Stomach (tissue), 9 donors: ENCODE measurements around the gene SNCB. TPM values are rescaled to one million over a fixed set of nuclear protein-coding genes. Genes with fewer than 3 reads are reported as not detected.

ENCODE experiments used
- DNase-seq, 2 donors: peaks; one replicate each; pipeline versions ENCODE4 v3.0.0 to v3.0.0-alpha.2; 2013 to 2019
- H3K27ac ChIP-seq, 5 donors: fragments of 200-600 bp in 4 of 5; sonication (generic) in 4 of 5; one replicate each; pipeline ENCODE4 v1.5.1; 2013 to 2019; ENCODE audit warnings: mild to moderate bottlenecking in 1 of 5, moderate library complexity in 1 of 5
- H3K27me3 ChIP-seq, 3 donors: fragments of 200-600 bp; sonication (generic); one replicate each; pipeline ENCODE4 v1.5.1; 2017 to 2019; ENCODE audit warnings: mixed run types in 1 of 3
- H3K36me3 ChIP-seq, 4 donors: fragments of 200-600 bp; sonication (generic); 1 replicate in 3 of 4; 2 replicates in 1 of 4; pipeline ENCODE4 v1.5.1; 2016 to 2019
- H3K4me1 ChIP-seq, 4 donors: fragments of 200-600 bp; sonication (generic); one replicate each; pipeline ENCODE4 v1.5.1; 2016 to 2019
- H3K4me3 ChIP-seq, 4 donors: fragments of 200-600 bp; sonication (generic) in 3 of 4; one replicate each; pipeline ENCODE4 v1.5.1; 2016 to 2019; ENCODE audit warnings: mild to moderate bottlenecking in 1 of 4
- H3K9me3 ChIP-seq, 4 donors: fragments of 200-600 bp; sonication (generic); one replicate each; pipeline ENCODE4 v1.5.1; 2016 to 2019
- CTCF ChIP-seq, 7 experiments: fragments of 450-650 bp in 4 of 7; fragments of 200-600 bp in 3 of 7; sonication (generic) in 3 of 7; IDR thresholded peaks; one replicate each; pipeline ENCODE4 v1.5.1; 2016 to 2019; ENCODE audit warnings: antibody characterized with exemption in 7 of 7, control low read depth in 2 of 7, mild to moderate bottlenecking in 1 of 7
- EP300 ChIP-seq: sonication (generic); formaldehyde crosslinking; IDR thresholded peaks from one replicate; pipeline ENCODE4 v1.6.1; 2017; ENCODE audit warnings: antibody characterized with exemption
- POLR2A ChIP-seq, 4 donors: fragments of 450-650 bp; IDR thresholded peaks; one replicate each; pipeline ENCODE4 v1.6.1; 2016; ENCODE audit warnings: antibody characterized with exemption in 4 of 4, control low read depth in 2 of 4, mild to moderate bottlenecking in 1 of 4, moderate library complexity in 1 of 4
- POLR2AphosphoS5 ChIP-seq, 3 donors: sonication (generic); formaldehyde crosslinking; IDR thresholded peaks; one replicate each; pipeline ENCODE4 v1.6.1; 2016; ENCODE audit warnings: antibody characterized with exemption in 3 of 3
- WGBS, 5 donors: extraction: QIAGEN DNeasy Blood & Tissue Kit in 3 of 5; methylation state at CpG; one replicate each; pipeline versions ENCODE4 v1.1.5 to v1.1.7; 2013 to 2018; 5-methylcytosine and 5-hydroxymethylcytosine counted together
- intact Hi-C: fragments of 100-400 bp; cut with DNase I; formaldehyde crosslinking; loops from one replicate; pipeline ENCODE4 v1.15.1; 2023; ENCODE audit warnings: low total_unique reads
- polyA plus RNA-seq, 3 donors: library from polyadenylated mRNA; stranded (reverse); fragments of 200-250 nt; gene quantifications; one replicate each; pipeline ENCODE4 v1.2.3, GENCODE V29; 2013
- total RNA-seq, 5 donors: library from RNA; depleted of rRNA; stranded (reverse); fragments of >200 nt; gene quantifications; one replicate each; pipeline versions ENCODE4 v1.1.0 to v1.2.3, GENCODE V29; 2014 to 2016
- donor health status: healthy with polysubstance abuse.
- donor health status: Bipolar disorder and iron deficiency.
- donor health status: healthy.

Gene SNCB
- total and polyA plus RNA-seq, 8 donors = not detected

- Histone ChIP-seq H3K36me3 (no peaks in the 10 kb centered on the region), H3K27ac (no peak overlapping the region), H3K27me3 (peaks cover 11 to 97% (median 73%) of the 10 kb centered on the region in 3 donors), H3K4me3 (no peak overlapping the region), H3K4me1 (peaks cover 13 to 22% (median 20%) of the 10 kb centered on the region in 4 donors), H3K9me3 (no peaks in the 10 kb centered on the region)
- no peak for TF ChIP-seq POLR2AphosphoS5 (IDR thresholded peaks at IDR 0.05)
- TF ChIP-seq CTCF (IDR thresholded peaks at IDR 0.05) = no peak
- TF ChIP-seq EP300 = no peak
- TF ChIP-seq POLR2A (IDR thresholded peaks at IDR 0.05) = no peak
- intact Hi-C loops = no loop called here
- WGBS, 5 donors = 61 to 76% (median 69%) methylated on average over 7 of the region's 7 CpGs
- no peak for DNase-seq
These were observed 1.3 kb upstream of the SNCB start for GRCh38 chr5:176631383-176632200.

GRCh38 chr5:176630681-176631222 lies 418 bp upstream of the SNCB start:
- no peak for DNase-seq
- WGBS, 5 donors = 6 to 9% (median 7%) methylated on average over 20 of the region's 20 CpGs
- Histone ChIP-seq H3K36me3 (no peaks in the 10 kb centered on the region), H3K9me3 (no peaks in the 10 kb centered on the region), H3K4me3 (peak overlapping the region; percentile 31 to 48 (median 36)), H3K27ac (no peak overlapping the region), H3K27me3 (peaks cover 11 to 97% (median 79%) of the 10 kb centered on the region in 3 donors), H3K4me1 (peaks cover 13 to 23% (median 20%) of the 10 kb centered on the region in 4 donors)
- TF ChIP-seq EP300 = no peak
- TF ChIP-seq CTCF (IDR thresholded peaks at IDR 0.05) = no peak
- no peak for TF ChIP-seq POLR2AphosphoS5 (IDR thresholded peaks at IDR 0.05)
- no peak for TF ChIP-seq POLR2A (IDR thresholded peaks at IDR 0.05)
- intact Hi-C loops = no loop called here

- no peak for DNase-seq
- no peak for TF ChIP-seq POLR2A (IDR thresholded peaks at IDR 0.05)
- H3K27me3 ChIP-seq = peaks cover 11 to 99% (median 81%) of the 10 kb centered on the region in 3 donors
- 3 to 12% (median 7%) methylated on average over 22 to 34 of the region's 34 CpGs for WGBS, 5 donors
- peak overlapping the region in 1 of 4 donors; percentile 48 for H3K4me3 ChIP-seq
- no peak overlapping the region for H3K27ac ChIP-seq
- intact Hi-C loops = no loop called here
- no peaks in the 10 kb centered on the region for H3K36me3 ChIP-seq
- H3K9me3 ChIP-seq = no peaks in the 10 kb centered on the region
- peaks cover 13 to 23% (median 20%) of the 10 kb centered on the region in 4 donors for H3K4me1 ChIP-seq
These were observed 949 bp downstream of the SNCB start for GRCh38 chr5:176629317-176629852.

- peaks cover 11 to 100% (median 84%) of the 10 kb centered on the region in 3 donors for H3K27me3 ChIP-seq
- H3K4me1 ChIP-seq = peaks cover 13 to 23% (median 20%) of the 10 kb centered on the region in 4 donors
- WGBS, 5 donors = 49 to 58% (median 50%) methylated on average over 13 of the region's 13 CpGs
- H3K4me3 ChIP-seq = no peak overlapping the region
- H3K36me3 ChIP-seq = no peaks in the 10 kb centered on the region
- no peak overlapping the region for H3K27ac ChIP-seq
- intact Hi-C loops = no loop called here
- no peak for DNase-seq
- no peak for TF ChIP-seq EP300
- no peak for TF ChIP-seq CTCF (IDR thresholded peaks at IDR 0.05)
- TF ChIP-seq POLR2A (IDR thresholded peaks at IDR 0.05) = no peak
- H3K9me3 ChIP-seq = no peaks in the 10 kb centered on the region
These were observed 1.7 kb downstream of the SNCB start for GRCh38 chr5:176628406-176629228.
